NCI-H2171 (cell line): Measurements from ENCODE around the gene SUPT5H.

Experiments used
- DNase-seq: peaks from one replicate; lab custom pipeline; 2025; lab: John Stamatoyannopoulos, UW

SUPT5H gene

GRCh38 chr19:39497701-39497995 is 52.3 kb downstream of the SUPT5H start:
- no peak for DNase-seq

GRCh38 chr19:39497996-39498797 is 52.8 kb downstream of the SUPT5H start:
- peak; percentile 70 for DNase-seq

GRCh38 chr19:39498798-39499642 is 53.6 kb downstream of the SUPT5H start, which contains the start of gene DLL3:
DLL3 (plus strand) TSS chr19:39498947; CDS start chr19:39498975, 28 bp downstream.
- peak; percentile 75 for DNase-seq

GRCh38 chr19:39499932-39500331 is 54.5 kb downstream of the SUPT5H start:
- no peak for DNase-seq

GRCh38 chr19:39500543-39500942 is 55.2 kb downstream of the SUPT5H start:
- no peak for DNase-seq

GRCh38 chr19:39501340-39501739 is 56.0 kb downstream of the SUPT5H start:
- no peak for DNase-seq

- no peak for DNase-seq
These were observed 57.4 kb downstream of the SUPT5H start for GRCh38 chr19:39502640-39503417.

- DNase-seq = no peak
These were observed 61.2 kb downstream of the SUPT5H start for GRCh38 chr19:39506598-39506943.

- peak; percentile 79 for DNase-seq
These were observed 61.7 kb downstream of the SUPT5H start for GRCh38 chr19:39506944-39507714.

GRCh38 chr19:39507715-39508364 is 62.5 kb downstream of the SUPT5H start:
- no peak for DNase-seq

GRCh38 chr19:39508629-39509028 is 63.2 kb downstream of the SUPT5H start:
- no peak for DNase-seq

- DNase-seq = no peak
These were observed 63.9 kb downstream of the SUPT5H start for GRCh38 chr19:39509233-39509632.

GRCh38 chr19:39512988-39513387 is 67.6 kb downstream of the SUPT5H start:
- DNase-seq = no peak

- DNase-seq = peak; percentile 35
These were observed 69.6 kb downstream of the SUPT5H start, which contains the start of gene SELENOV for GRCh38 chr19:39514840-39515550. SELENOV (plus strand) TSS chr19:39515139; CDS start chr19:39515213, 74 bp downstream.

- DNase-seq = no peak
These were observed 70.3 kb downstream of the SUPT5H start for GRCh38 chr19:39515551-39516191.

GRCh38 chr19:39516270-39516669 is 70.9 kb downstream of the SUPT5H start:
- DNase-seq = no peak

- no peak for DNase-seq
These were observed 72.0 kb downstream of the SUPT5H start for GRCh38 chr19:39517432-39517831.

GRCh38 chr19:39518458-39518857 is 73.1 kb downstream of the SUPT5H start:
- no peak for DNase-seq

- DNase-seq = no peak
These were observed 73.6 kb downstream of the SUPT5H start for GRCh38 chr19:39518975-39519374.
